SK-N-MC (cell line): Measurements from ENCODE around the gene ROBO4.

ENCODE experiments used
- EZH2 ChIP-seq: fragments of 200-600 bp; sonication (generic); IDR thresholded peaks from one replicate; pipeline ENCODE4 v1.6.1; 2017; ENCODE audit warnings: antibody characterized with exemption
- FOXP2 ChIP-seq: optimal IDR thresholded peaks from 2 replicates; pipeline ENCODE3; 2011; ENCODE audit warnings: mild to moderate bottlenecking, moderate library complexity; ENCODE audit not compliant: insufficient read depth; ENCODE audit errors: extremely low read length, control extremely low read depth
- POLR2AphosphoS5 ChIP-seq: IDR thresholded peaks from 2 replicates; pipeline ENCODE4 v1.6.1; 2012; ENCODE audit warnings: mild to moderate bottlenecking, low read depth, low read length, borderline replicate concordance

- TF ChIP-seq EZH2 (no peak), POLR2AphosphoS5 (no peak), FOXP2 (no peak)
These were observed 759 bp downstream of the ROBO4 start for GRCh38 chr11:124896821-124897391.
